ENCODE measurements around the gene CDH5.

DNA sequence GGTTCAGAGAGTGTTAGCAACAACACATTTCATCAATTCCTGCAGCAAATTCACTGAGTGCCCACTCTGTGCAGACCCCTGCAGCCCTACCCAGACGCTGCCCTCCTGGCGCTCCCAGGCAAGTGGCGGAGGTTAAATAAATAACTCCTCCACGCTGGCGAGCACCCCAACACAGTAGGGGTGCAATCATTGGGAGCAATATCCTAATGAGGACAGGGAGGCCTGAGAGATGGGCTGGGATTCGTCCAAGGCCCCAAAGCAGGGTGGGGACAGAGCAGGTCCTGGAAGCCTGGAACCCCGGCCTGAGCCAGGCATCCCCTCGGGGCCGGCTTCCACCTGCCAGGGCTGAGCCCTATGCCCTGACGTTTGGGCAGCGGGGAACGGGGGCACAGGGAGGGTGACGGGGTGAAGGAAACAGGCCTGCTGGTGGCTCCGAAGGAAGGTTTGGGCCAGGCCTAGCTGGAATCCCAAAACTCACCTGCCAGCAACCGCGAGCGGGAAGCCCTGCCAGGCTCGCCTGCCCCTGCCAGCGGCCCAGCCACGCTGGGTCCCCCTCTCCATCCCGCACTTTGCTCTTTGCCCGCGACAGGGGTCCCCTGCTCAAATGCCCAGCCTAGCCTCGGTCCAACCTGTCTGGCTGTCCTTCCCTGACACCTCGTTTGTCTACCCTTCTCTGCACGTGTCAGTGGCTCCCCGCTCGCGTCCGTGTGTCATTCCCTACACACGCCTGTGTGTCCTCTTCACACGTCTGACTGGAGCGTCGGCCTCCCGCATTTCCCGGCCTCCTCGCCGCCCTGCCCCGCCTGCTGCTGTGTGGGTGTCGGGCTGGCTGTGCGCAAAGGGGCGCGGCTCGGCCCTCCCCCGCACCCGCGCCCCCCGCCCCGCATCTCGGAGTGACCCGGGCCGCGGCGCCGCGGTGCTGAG is 59.9 kb downstream of the CDH5 start:
- no peak for TF ChIP-seq POLR2AphosphoS5 (IDR thresholded peaks at IDR 0.05; ENCODE audit: borderline replicate concordance, low read depth, low read length)
- TF ChIP-seq EZH2 (IDR thresholded peaks at IDR 0.05): no peak
